HG03025 (cell line): ENCODE measurements around the gene TNK2.

ENCODE experiments used
- ATAC-seq: cut with Tn5 transposase; IDR thresholded peaks from one replicate; pipeline ENCODE4 v1.9.1; 2021; ENCODE audit warnings: mild to moderate bottlenecking, moderate library complexity; ENCODE audit not compliant: unreplicated experiment, low FRiP score

Gene TNK2

GRCh38 chr3:195886181-195887141 is 21.9 kb downstream of the TNK2 start:
- ATAC-seq = no peak

- no peak for ATAC-seq
Measured at GRCh38 chr3:195885036-195885891, 23.1 kb downstream of the TNK2 start.

GRCh38 chr3:195884691-195885035 is 23.7 kb downstream of the TNK2 start:
- no peak for ATAC-seq

GRCh38 chr3:195883801-195884200 is 24.6 kb downstream of the TNK2 start:
- no peak for ATAC-seq

- ATAC-seq = no peak
Measured at GRCh38 chr3:195883160-195883559, 25.2 kb downstream of the TNK2 start.

- ATAC-seq = no peak
Measured at GRCh38 chr3:195882002-195882441, 26.3 kb downstream of the TNK2 start.

- ATAC-seq = no peak
Measured at GRCh38 chr3:195881276-195881988, 26.9 kb downstream of the TNK2 start.

- ATAC-seq = no peak
Measured at GRCh38 chr3:195880037-195880431, 28.3 kb downstream of the TNK2 start.

- ATAC-seq = no peak
Measured at GRCh38 chr3:195879416-195880036, 28.8 kb downstream of the TNK2 start.

GRCh38 chr3:195878424-195879274 is 29.7 kb downstream of the TNK2 start:
- no peak for ATAC-seq

- no peak for ATAC-seq
Measured at GRCh38 chr3:195877767-195878423, 30.5 kb downstream of the TNK2 start.

GRCh38 chr3:195877136-195877715 is 31.1 kb downstream of the TNK2 start:
- no peak for ATAC-seq

GRCh38 chr3:195876297-195877064 is 31.9 kb downstream of the TNK2 start:
- ATAC-seq = no peak

GRCh38 chr3:195875482-195876236 is 32.7 kb downstream of the TNK2 start:
- ATAC-seq = no peak

GRCh38 chr3:195873971-195874370 is 34.4 kb downstream of the TNK2 start:
- ATAC-seq = no peak

GRCh38 chr3:195873281-195873887 is 35.0 kb downstream of the TNK2 start:
- no peak for ATAC-seq

- ATAC-seq = no peak
Measured at GRCh38 chr3:195872800-195873199, 35.6 kb downstream of the TNK2 start.
